Fibroblast of upper back skin (primary cell): ENCODE data around the gene KCTD16.

Source experiments
- DNase-seq: peaks from one replicate; pipeline ENCODE4 v3.0.0-alpha.2; 2013

The KCTD16 gene

GRCh38 chr5:144219869-144220268, 49.2 kb downstream of the KCTD16 start:
- DNase-seq = no peak

GRCh38 chr5:144227363-144227999, 56.8 kb downstream of the KCTD16 start:
- no peak for DNase-seq

GRCh38 chr5:144230806-144231205, 60.1 kb downstream of the KCTD16 start:
- DNase-seq = no peak

- no peak for DNase-seq
Observed at GRCh38 chr5:144232285-144232684, 61.6 kb downstream of the KCTD16 start.

DNA sequence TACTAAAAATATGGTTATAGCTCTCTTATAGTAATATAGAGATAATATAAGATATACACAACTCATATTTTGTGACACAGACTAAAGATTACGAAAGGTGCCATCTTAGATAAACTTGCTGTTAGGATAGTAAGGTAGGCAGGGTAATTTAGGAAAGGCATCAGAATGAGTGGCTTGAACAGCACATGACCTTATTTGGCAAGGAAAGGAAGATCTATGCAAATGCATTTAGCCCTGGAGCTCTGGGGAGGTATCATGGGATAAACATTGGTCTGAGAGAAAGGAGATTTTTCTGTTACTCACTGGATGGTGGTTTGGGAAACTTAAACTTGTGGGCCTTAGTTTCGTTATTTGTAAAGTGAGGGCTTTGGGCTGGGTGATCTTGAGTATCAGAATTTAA, 65.8 kb downstream of the KCTD16 start:
- DNase-seq = no peak

GRCh38 chr5:144237851-144238250, 67.2 kb downstream of the KCTD16 start:
- DNase-seq = no peak

GRCh38 chr5:144247131-144247530, 76.5 kb downstream of the KCTD16 start:
- no peak for DNase-seq

GRCh38 chr5:144248015-144248414, 77.3 kb downstream of the KCTD16 start:
- no peak for DNase-seq

DNA sequence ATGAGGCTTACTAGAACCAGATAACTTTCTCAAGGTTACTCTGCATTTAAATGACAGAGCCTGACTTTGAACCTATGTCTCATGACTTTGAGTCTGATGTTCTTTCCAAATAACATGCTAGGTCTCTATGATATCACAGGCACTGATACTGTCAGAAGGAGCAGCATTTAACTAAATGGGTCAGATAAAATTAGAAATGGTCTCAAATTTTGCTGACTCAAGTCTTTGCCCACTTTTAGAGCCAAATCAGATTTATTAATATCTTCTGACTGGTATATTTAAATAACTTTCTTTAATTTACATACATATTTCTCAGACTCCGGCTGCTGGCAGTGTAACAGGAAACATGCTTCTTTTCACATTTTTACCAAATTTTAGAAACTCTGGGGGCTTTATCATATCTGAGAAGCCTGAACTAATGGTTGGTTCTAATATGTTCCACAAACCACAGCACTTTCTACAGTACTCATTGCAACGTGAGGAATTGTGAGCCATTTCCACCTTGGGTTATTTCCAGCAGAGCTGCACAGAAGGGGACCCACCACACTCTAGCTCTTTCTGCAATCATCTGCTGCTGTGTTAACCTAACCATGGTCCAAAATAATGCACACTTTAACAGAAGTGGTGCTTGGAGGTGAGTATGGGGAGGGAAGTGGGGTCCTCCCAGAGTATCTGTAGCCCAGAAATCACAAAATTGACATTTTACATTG, 79.2 kb downstream of the KCTD16 start:
- no peak for DNase-seq

DNA sequence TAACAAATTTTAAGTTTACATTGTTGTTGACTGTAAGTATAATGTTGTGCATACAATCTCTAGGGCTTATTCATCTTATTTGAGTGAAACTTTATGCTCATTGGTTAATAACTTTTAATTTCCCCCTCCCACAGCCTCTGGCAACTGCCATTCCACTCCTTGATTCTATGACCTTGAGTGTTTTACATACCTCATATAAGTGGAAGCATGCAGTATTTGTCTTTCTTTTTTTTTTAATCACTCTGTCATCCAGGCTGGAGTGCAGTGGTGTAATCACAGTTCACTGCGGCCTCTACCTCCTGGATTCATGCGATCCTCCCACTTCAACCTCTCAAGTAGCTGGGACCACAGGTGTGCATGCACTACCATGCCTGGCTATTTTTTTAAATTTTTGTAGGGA, 83.9 kb downstream of the KCTD16 start:
- no peak for DNase-seq

- DNase-seq = no peak
Observed at GRCh38 chr5:144260121-144260520, 89.4 kb downstream of the KCTD16 start.

- no peak for DNase-seq
Observed at GRCh38 chr5:144265643-144266247, 95.1 kb downstream of the KCTD16 start.

DNA sequence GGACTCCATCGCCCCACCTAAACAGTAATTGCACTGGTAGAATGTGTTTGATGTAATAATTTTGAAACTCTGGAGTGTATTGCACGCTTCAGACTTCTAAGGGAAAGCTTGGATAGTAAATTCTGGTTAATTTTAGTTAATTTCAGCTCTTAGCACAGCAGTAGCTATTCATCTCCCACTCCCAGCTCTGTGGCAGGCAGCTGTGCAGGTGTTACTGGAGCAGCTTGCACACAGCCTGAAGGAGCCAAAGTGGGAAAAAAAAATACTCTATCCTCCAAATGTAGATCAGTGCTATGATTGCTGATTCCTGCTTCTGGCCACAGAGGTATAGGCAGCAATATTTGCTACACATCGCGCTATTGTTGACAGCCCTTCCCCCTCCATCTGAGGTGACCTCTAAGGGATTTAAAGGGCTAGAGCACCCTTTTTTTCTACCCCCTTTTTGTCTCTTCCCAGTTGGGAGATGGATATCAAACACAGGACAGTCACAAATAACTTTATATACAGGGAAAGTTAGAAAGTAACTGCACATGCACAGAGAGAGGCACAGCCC, 97.4 kb downstream of the KCTD16 start:
- DNase-seq = no peak

GRCh38 chr5:144273232-144274027, 102.8 kb downstream of the KCTD16 start:
- no peak for DNase-seq

DNA sequence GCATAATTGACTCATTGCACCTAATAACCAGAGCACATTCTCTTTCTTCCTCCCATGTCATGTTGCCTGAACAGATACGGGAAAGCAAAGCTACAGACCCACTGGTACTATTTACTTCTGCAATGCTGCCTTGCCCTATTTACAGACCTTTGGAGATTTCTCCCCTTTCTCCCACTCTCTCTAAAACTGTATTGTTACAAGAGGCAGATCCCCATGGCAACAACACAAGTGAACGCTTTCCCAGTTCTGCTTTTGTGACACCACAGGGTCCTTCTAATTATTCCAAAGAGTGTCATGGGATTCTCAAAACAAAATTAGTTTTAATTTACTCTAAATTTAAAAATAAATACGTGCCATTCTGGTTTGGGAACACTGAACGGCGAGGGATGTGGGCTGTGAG, 104.7 kb downstream of the KCTD16 start:
- DNase-seq = no peak

- peak; percentile 12 for DNase-seq
Observed at GRCh38 chr5:144276034-144276822, 105.6 kb downstream of the KCTD16 start.

DNA sequence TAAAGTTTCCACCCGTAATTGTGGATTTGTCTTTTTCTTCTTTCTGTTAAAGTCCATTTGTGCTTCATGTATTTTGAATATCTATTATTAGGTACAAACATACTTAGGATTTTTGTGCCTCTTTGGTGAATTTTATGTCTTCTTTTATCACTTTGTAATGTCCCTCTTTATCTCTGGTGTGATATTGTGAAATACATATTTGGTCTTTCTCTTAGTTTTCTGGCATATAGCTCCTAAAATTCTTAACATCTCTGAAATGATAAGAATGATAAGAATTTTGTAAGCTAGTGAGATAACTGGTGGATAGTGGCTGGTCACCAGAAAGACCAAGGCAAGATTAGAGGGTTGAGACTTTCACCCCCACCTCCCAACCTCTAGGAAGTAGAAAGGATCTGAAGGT, 111.1 kb downstream of the KCTD16 start:
- DNase-seq = no peak

DNA sequence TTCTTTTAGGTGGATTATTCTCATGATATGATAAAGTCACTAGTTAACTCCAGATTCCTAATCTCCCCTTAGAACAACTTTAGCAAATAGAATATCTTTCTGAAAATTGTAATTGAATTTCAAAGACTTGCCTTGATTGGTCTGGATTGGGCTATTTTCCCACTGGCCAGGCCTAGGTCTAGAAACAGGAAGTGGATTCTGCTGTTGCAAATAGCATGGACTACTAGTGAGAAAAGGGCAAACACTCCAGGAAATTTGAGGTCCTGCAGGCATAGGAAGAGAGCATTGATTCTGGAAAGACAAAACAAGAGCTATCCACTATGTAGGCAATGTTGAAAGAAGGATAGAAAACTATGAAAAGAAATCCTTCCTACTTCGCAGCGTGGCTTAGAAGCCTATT, 113.4 kb downstream of the KCTD16 start:
- no peak for DNase-seq

DNA sequence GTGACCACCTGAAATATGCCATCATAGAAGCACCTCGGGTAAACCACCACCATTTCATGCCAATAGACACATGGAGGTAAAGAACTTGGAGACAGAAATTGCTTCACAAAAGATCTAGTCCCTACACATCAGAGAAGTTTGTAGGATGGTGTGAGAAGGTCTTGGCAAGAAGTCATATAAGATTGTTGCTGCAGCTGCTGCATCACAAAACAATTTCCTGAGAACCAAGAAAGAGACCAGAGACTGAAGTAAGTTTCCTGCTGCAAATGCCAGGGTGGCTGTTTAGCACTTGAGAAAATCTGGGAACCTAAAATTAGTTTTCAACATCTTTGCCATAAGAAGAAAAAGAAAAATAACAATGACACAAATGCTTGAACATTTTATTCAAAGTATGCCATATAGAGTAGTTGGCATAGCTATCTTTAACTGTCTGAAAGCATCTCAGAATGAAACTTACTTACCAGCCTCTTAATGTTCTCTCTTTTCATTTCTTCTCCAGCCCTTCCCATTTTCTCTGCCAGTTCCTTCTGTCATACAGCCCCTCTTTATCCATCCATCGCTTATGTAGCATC, 114.3 kb downstream of the KCTD16 start:
- DNase-seq = no peak

- DNase-seq = no peak
Observed at GRCh38 chr5:144289277-144289676, 118.6 kb downstream of the KCTD16 start.

GRCh38 chr5:144292029-144292428, 121.4 kb downstream of the KCTD16 start:
- DNase-seq = no peak

DNA sequence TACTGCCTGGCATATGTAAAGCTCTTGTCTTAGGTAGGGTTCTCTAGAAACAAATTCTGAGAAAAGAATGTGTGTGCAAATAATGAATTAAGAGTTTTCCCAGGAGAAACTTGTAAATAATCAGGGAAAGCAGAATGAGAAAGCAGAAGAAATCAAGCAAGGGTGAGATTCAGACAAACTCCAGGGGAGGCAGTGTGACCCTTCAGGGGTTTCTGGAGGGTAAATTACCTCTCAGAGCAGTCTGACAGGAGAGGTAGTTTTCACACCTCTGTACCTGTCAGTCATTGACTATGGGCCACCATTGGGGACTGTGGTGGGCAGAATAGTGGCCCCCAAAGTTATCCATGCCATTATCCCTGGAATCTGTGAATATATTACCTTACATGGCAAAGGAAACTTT, 124.6 kb downstream of the KCTD16 start:
- no peak for DNase-seq
